Measurements from ENCODE around the gene RNF113B.

DNA sequence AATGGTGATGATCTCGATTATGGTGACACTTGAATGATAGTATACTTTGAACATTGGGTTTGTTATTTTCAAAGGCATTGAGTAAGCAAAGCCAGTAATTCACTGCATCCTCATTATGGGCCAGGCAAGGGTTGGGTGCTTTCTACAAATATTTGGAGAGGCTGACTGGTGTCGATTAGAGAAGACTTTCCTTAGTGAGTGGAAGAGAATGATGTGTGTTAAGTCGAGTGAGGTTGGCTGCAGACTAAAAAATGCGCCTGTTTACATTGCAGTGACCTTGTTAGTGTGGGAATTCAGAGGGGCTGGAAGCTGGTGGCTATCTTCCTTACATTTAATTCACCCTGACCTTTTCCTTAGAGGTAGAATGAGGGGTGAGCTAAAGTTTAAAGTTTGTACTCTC, 22.4 kb upstream of the RNF113B start:
- TF ChIP-seq POLR2A (IDR thresholded peaks at IDR 0.05; ENCODE audit: low read depth, low read length) (no peak), CEBPB (IDR thresholded peaks at IDR 0.05; ENCODE audit: low read depth, low read length) (no peak), RAD21 (IDR thresholded peaks at IDR 0.05; ENCODE audit: low read length) (no peak), MAZ (IDR thresholded peaks at IDR 0.05; ENCODE audit: borderline replicate concordance, low read depth, low read length) (no peak), CTCF (conservative IDR thresholded peaks at IDR 0.05; ENCODE audit: low read depth, low read length) (no peak), FOS (IDR thresholded peaks at IDR 0.05; ENCODE audit: low read depth, low read length) (no peak), MAFK (IDR thresholded peaks at IDR 0.05; ENCODE audit: low read depth, low read length) (no peak)
- TF ChIP-seq, protein P1, sequence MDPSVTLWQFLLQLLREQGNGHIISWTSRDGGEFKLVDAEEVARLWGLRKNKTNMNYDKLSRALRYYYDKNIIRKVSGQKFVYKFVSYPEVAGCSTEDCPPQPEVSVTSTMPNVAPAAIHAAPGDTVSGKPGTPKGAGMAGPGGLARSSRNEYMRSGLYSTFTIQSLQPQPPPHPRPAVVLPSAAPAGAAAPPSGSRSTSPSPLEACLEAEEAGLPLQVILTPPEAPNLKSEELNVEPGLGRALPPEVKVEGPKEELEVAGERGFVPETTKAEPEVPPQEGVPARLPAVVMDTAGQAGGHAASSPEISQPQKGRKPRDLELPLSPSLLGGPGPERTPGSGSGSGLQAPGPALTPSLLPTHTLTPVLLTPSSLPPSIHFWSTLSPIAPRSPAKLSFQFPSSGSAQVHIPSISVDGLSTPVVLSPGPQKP (IDR thresholded peaks at IDR 0.05; ENCODE audit: borderline replicate concordance, low read depth, low read length): no peak
